ENCODE measurements around the gene ZBTB3.
"Not testable (repeated sequence)": the region's sequence is repeated elsewhere in the genome, so short reads cannot be mapped to it uniquely, and the experiment has no call there.

ZBTB3 gene

DNA sequence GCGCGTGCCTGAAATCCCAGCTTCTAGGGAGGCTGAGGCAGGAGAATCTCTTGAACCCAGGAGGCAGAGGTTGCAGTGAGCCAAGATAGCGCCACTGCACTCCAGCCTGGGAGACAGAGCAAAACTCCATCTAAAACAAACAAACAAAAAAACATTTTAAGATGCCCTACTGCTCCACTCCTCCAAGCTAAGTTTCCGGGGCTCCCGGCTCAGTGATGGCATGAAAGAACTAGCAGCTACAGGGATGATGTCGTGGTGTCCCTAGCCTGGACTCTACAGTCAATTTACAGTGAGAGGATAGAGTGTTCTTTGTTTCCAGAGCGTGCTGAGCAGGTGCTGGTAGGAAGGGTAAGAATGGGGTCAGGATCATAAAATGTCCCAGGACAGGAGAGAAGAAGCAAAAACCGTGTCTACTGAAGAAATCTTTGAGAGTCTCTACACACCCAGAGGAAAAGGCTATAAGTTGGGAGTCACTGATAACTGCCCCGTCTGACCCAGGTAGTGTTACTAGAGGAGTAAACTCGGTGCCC lies 1.2 kb upstream of the ZBTB3 start:
- no peak for DNase-seq

DNA sequence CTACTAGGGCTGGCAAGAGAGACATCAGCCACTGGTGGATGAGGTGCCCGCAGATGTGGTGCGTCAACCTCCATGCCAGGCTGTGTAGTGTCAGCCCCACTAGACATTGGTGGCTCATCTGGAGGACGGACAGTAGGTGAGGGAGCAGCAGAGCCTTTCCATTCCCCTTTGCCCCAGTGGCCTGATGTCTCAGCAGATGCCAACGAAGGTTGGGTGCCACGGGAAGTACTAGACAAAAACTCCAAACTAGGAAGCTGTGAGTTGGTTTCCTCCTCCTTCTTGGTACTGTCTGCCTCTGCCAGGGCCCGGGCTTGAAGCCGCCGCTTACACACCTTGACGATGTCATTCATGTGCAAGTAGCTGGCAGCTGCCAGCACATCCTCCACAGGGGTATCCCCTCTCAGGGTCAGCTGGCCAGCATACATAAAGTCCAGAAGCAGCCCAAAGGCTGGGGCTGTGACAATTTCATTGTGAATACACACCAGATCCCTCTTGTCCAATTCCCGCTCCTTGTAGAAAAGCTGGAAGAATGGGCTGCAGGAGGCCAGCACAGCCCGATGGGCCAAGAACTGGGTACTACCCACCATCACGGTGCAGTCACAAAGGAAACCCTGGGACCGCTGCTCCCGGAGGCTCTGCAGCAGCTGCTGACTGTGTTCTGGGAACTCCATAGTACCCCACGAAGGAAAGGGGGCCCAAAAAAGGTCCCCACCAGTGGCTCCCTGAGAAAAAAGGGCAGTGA lies 795 bp downstream of the ZBTB3 start:
- DNase-seq = no peak

- no peak for DNase-seq
Observed at GRCh38 chr11:62752177-62752785, 1.7 kb downstream of the ZBTB3 start.

DNA sequence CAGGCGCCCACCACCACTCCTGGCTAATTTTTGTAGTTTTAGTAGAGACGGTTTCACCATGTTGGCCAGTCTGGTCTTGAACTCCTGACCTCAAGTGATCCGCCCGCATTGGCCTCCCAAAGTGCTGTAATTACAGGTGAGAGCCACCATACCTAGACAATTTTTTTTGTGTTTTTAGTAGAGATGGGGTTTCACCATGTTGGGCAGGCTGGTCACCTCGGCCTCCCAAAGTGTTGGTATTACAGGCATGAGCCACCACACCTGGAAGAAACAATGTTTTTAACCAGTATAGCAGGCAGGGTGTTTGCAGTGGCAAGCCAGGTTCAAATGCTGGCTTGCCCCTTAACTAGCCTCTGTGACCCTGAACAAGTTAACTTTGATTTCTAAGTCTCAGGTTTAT lies 4.0 kb downstream of the ZBTB3 start:
- DNase-seq = not testable (repeated sequence)

DNA sequence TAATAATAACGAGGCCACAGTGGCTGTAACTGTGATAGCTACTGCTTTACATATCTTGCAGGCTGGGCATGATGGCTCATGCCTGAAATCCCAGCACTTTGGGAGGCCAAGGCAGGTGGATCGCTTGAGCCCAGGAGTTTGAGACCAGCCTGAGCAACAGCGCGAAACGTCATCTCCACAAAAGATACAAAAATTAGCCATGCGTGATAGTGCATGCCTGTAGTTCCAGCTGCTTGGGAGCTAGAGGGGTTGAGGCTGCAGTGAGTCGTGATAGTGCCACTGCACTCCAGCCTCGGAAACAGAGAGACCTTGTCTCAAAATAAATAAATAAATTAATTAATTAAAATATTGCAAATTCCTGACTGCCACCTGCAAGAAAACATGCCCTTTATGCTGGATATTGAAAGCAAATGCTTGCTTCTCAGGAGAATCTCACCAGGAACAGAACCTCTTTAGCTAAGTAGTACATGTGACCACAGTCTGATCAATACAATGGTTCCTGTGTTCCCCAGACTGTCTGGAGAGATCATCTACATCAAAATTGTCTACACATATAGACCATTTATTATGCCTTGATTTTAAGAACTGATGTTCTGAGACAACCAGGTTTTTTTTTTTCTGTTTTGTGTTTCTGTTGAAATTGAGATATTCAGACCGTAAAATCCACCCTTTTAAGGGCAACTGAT lies 6.3 kb downstream of the ZBTB3 start:
- no peak for DNase-seq

- no peak for DNase-seq
Observed at GRCh38 chr11:62737196-62737595, 16.8 kb downstream of the ZBTB3 start.

DNA sequence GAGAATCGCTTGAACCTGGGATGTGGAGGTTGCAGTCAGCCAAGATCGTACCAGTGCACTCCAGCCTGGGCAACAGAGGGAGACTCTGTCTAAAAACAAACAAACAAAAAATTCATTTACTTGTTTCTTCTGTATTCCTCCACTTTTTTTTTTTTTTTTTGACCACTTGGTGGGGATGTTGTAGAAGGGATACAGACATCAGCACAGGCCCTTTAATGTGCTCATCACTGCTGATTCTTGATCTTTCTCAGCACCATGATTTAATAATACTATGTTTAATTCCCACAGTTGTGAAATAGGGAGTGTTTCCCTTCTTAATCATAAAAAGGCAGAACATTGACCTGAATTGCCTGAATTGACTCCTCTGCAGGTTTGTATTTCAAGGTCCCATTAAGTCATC lies 21.1 kb downstream of the ZBTB3 start:
- no peak for DNase-seq

- DNase-seq = not testable (repeated sequence)
Observed at GRCh38 chr11:62730076-62730475, 23.9 kb downstream of the ZBTB3 start.

DNA sequence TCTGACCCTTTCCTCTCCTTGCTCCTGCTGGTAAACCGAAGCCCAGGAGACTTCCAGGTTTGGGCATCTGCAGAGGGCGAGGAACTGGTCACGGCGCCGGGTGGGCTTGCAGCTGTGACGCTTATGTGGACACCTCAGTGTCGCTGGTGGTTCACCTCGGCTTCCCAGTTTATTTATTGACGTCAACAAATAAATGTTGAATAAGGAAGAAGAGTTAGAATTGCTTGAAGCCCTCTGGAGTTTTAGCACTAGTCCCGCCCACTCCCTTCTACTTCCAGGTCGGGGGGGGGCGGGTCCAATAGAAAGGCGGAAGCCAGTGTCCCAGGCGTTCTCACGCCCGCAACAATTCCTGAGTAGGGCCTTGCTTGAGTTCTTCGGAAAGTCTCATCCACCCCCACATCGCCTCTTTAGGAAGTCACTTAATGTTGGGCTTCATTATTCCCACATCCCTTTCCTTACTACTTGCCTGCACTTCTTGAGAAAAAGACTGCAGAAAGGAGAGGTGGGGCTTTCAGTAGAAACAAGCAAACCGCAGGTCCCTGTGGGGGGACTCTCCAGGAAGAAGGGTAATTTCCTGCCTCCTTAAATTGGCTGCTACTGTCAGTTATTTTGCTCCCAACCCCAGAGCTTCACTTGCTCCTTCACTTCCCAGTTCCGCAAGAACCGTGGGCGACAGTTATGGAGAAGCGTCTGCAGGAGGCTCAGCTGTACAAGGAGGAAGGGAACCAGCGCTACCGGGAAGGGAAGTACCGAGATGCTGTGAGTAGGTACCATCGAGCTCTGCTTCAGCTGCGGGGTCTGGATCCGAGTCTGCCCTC lies 25.6 kb downstream of the ZBTB3 start, which contains the start of gene TTC9C:
TSS of gene TTC9C (plus strand) at position 316 of the 818 bp plus-strand sequence. CDS start at position 679, 363 bp downstream.
- peak; percentile 87 for DNase-seq

DNA sequence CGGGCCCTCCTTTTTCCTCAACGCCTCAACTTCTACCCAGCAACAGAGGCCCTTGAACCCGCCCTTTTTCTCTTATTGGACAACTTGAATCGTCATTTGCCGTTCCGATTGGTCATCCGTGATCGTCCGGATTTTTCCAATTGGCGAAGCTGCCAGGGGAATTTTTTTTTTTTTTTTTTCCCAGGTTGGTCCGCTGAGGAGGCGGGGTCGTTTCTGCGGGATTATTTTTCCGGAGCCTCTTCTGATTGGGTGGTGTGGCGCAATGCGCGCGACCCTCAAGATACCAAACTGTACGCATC lies 26.1 kb downstream of the ZBTB3 start:
- peak; percentile 97 for DNase-seq

GRCh38 chr11:62727165-62727871 lies 26.6 kb downstream of the ZBTB3 start, which contains the start of gene HNRNPUL2:
Gene HNRNPUL2, minus strand, starts transcription at chr11:62727457. Its CDS starts 301 bp downstream, at chr11:62727156.
- DNase-seq = peak; percentile 98

DNA sequence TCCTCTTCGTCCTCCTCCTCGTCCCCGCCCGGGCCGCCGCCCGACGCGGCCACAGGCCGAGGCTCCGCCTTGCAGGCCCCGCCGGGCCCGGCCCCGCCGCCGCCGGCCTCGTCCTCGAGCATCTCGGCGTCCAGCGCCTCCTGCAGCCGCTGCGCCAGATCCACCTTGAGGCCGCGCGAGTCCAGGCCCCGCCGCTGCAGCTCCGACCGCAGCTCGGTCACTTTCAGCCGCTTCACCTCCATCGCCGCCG lies 27.1 kb downstream of the ZBTB3 start:
- no peak for DNase-seq

GRCh38 chr11:62726156-62726914 lies 27.6 kb downstream of the ZBTB3 start:
- DNase-seq = no peak

DNA sequence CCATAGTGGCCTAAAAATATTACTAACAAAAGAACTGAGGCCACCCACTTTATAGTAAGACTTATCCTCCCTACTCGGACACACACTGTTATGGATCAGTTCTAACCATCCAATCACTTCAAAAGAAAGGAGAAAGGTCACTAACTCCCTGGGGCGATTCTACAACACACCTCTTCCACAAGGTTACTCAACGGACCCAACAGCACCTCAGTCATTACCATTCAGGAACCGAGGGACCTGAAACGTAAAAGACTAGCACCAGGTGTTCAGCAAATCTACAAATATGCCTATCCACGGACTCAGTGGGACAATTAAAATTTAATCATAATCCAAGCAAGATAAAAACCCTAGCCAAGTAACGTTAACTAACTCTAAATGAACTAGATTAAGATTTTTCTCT lies 28.3 kb downstream of the ZBTB3 start:
- no peak for DNase-seq

DNA sequence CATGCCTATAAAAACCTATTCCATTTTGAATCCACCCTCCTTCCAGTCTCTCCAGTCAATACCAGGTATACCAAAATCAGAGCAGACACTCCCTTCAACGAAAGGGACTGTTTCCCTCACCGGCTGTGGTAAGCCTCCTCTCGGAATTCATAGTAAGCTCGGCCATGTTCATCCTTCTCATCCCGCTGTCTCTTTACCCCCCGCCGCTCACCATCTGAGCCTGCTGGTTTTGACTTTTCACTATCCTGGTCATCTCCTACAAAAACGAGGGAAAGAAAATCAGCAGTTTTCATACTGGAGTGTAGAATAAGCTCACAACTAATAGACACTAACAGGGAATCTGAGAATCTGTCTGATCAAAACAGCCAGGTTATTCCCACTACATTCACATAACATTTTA lies 29.8 kb downstream of the ZBTB3 start:
- DNase-seq = no peak

- no peak for DNase-seq
Observed at GRCh38 chr11:62721994-62722393, 32.0 kb downstream of the ZBTB3 start.

DNA sequence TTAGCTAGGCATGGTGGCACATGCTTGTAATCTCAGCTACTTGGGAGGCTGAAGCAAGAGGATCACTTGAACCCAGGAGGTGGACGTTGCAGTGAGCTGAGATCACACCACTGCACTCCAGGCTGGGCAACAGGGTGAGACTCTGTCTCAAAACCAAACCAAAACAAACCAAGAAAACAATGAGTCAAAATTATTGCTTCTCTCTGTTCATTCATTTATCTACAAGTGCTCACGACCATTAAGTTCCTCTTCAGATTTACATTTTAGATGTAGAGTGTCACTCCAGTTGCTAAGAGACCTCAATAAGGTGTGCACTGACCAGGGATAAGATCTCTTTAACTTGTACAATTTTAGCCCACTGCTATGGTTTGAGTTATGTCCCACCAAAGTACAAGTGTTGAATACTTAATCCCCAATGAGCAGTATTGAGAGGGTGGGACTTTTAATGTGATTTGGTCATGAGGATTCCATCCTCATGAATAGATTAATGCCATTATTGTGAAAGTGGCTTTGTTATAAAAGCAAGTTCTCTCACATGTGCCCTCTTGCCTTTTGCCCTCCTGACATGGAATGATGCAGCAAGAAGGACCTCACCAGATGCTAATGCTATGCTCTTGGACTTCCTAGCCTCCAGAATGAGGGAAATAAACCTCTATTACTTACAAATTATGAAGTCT lies 34.5 kb downstream of the ZBTB3 start:
- no peak for DNase-seq

GRCh38 chr11:62716816-62717215 lies 37.1 kb downstream of the ZBTB3 start:
- no peak for DNase-seq

- DNase-seq = no peak
Observed at GRCh38 chr11:62716206-62716605, 37.8 kb downstream of the ZBTB3 start.

DNA sequence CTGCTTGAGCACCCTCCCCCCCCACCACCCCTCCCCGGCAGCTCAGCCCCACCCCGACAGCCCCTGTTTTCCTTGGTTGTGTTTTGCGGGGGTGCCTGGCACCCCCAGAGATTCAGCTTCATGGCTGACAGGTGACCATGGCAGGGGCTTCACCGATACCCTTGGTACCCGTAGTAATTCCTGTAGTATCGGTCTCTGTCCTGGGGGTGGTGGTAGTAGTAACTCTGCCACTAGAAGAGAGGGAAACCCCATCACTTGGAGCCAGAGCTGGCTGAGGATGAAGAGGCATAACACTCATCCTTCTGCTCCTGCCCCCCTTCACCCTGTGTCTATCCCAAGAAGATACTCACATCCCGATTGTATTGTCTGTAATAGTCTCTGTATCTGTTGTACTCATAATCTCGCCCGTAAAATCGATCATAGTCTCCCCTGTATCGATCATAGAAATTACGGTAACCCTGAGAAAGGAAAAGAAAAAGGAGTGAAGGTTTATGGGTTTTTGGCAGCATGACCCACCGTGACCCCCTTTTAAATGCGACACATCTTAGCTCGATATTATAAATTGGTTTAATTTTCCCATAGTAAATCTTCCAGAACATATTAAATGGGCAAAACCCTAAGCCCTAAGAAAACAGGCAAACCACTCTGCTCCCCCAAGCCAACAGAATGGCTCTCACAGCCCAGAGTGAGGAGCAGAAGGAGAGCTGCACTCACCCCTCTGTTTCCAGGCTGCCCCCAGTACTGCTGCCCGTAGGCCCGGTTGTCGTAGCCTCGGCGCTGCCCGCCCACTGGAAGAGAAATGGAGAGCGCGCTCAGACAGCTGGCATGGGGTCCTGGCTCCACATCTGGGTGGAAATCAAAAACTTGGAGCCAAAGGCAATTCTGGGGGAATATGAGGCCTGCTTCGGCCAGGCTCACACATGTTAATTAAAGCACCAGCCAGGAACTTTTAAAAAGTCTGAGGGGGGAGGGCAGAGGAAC lies 38.5 kb downstream of the ZBTB3 start:
- no peak for DNase-seq

Data from NCI-H2171 (cell line).